GM21528 (cell line): ENCODE results near the gene C1orf115.
"Not testable (repeated sequence)": the region's sequence is repeated elsewhere in the genome, so short reads cannot be mapped to it uniquely, and the experiment has no call there.

ENCODE experiments used
- ATAC-seq: cut with Tn5 transposase; IDR thresholded peaks from one replicate; pipeline ENCODE4 v1.9.1; 2021; ENCODE audit warnings: mild to moderate bottlenecking, moderate library complexity; ENCODE audit not compliant: unreplicated experiment, low FRiP score

Gene C1orf115

GRCh38 chr1:220717800-220718640 is 27.9 kb downstream of the C1orf115 start:
- ATAC-seq: peak; percentile 90

DNA sequence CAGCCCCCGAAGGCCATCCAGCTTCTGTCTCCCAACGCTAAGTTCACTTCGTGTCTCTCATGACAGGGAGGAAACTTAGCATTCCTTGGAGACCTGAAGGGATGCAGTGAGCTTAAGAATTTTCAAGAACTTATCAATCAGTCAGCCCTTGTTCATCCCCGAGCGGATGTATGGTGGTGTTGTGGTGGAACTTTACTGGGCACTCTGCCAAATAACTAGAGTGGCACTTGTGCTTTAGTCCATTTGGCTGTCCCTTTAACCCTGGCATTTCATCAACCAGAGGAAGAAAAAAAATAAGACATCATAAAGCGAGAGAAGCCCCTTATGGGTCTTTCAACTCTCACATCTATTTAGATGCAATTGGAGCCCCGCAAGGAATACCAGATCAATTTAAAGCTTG is 31.1 kb downstream of the C1orf115 start:
- not testable (repeated sequence) for ATAC-seq

DNA sequence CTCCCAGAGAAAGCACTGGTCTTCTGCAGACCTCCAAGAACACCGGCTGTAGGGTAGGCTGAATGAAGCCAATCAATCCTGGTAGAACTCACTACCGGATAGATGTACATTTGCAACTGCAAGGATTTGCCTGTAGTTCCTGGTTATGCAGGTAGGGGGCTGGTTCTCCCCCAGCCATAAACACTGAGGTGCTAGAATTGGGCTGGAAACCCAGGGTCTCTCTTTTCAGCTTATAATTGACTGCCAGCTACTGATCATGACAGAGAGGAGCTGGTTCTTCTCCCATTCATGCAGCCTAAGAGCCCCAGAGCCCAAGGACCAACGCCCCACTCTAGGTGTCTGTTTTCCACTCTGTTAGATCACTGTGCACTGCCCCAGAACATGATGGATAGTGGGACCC is 36.5 kb downstream of the C1orf115 start:
- no peak for ATAC-seq

DNA sequence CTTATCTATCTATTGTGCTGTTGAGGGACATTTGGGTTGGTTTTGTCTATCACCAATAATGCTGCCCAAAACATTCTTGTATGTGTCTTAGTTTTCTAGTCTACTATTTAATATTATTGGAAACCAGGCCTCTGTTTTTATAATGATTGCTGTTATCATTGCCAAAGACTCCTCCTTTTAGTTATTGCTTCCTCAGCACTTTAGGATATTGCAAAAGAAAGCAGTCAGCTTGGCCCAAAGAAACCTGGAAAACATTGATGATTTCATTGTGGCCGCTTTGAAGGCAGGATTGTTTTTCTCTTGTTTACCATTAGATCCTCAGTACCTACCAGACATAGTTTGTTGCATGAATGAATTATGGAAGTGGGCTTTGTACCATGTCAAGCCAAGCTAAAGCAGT is 37.4 kb downstream of the C1orf115 start:
- no peak for ATAC-seq

DNA sequence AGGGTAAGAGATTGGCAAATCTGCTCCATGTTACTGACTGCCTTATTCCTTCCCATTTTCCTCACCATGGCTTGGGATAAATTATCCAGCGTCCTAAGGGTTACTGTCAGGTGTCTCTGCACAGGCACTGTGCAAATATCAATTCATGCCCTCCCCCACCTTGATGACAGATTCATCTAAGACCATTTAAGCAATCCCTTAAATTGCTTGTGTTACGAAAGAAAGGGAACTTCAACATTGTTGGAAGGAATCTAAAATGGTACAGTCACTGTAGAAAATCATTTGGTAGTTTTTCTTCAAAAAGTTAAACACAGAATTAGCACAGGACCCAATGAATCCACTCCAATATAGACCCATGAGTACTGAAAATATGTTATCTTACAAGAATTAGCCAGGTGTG is 40.3 kb downstream of the C1orf115 start:
- no peak for ATAC-seq

DNA sequence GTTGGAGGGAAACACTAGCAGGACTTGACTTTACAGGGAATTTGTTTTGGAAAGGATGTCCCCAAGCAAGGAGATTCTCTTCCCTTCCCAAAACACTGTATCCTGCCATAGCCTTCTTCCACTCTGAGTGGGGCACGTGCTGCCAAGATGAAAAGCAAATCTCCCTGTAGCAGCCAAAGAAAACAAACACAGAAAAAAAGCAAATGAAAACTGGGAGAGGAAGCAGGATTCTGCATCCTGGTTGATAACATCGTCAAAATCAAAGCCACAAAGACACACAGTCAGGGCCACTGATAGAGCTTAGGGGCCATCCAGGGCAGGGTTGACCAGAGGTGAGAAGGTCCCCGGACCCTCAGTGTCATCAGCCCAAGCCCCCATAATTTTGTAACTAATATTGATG is 42.0 kb downstream of the C1orf115 start:
- ATAC-seq: no peak

- ATAC-seq: peak; percentile 10
These were observed 42.5 kb downstream of the C1orf115 start for GRCh38 chr1:220732621-220733020.

GRCh38 chr1:220733086-220733601 is 43.0 kb downstream of the C1orf115 start:
- ATAC-seq: peak; percentile 91

- no peak for ATAC-seq
These were observed 44.6 kb downstream of the C1orf115 start for GRCh38 chr1:220734571-220735326.

DNA sequence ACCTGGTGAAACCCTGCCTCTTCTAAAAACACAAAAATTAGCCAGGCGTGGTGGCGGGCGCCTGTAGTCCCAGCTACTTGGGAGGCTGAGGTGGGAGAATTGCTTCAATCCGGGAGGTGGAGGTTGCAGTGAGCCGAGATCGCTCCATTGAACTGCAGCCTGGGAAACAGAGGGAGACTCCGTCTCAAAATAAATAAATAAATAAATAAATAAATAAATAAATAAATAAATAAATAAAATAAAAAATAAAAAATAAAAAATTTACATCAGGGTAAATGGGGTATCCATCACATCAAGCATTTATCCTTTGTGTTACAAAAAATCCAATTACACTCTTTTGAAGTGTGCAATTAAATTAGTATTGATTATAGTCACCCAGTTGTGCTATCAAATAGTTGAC is 46.1 kb downstream of the C1orf115 start:
- ATAC-seq: not testable (repeated sequence)

GRCh38 chr1:220741349-220741748 is 51.2 kb downstream of the C1orf115 start:
- no peak for ATAC-seq

DNA sequence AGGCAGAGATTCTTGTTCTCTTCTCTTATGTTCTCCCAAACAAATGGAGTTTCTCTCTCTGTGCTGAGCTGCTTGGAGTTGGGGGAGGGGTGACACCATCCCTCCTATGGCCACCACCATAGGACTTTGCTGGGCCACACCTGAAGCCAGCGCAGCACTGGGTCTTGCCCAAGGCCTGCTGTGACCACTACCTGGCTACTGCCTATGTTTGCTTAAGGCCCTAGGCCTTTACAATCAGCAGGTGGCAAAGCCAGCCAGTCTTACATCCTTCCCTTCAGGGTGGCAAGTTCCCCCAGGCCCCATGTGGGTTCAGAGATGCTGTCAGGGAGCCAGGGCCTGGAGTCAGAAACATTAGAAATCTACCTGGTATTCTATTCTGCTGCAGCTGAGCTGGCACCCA is 51.7 kb downstream of the C1orf115 start:
- no peak for ATAC-seq

GRCh38 chr1:220742520-220742919 is 52.4 kb downstream of the C1orf115 start:
- ATAC-seq: no peak

GRCh38 chr1:220746851-220747250 is 56.7 kb downstream of the C1orf115 start:
- no peak for ATAC-seq

- peak; percentile 8 for ATAC-seq
These were observed 57.4 kb downstream of the C1orf115 start for GRCh38 chr1:220747437-220748088.

DNA sequence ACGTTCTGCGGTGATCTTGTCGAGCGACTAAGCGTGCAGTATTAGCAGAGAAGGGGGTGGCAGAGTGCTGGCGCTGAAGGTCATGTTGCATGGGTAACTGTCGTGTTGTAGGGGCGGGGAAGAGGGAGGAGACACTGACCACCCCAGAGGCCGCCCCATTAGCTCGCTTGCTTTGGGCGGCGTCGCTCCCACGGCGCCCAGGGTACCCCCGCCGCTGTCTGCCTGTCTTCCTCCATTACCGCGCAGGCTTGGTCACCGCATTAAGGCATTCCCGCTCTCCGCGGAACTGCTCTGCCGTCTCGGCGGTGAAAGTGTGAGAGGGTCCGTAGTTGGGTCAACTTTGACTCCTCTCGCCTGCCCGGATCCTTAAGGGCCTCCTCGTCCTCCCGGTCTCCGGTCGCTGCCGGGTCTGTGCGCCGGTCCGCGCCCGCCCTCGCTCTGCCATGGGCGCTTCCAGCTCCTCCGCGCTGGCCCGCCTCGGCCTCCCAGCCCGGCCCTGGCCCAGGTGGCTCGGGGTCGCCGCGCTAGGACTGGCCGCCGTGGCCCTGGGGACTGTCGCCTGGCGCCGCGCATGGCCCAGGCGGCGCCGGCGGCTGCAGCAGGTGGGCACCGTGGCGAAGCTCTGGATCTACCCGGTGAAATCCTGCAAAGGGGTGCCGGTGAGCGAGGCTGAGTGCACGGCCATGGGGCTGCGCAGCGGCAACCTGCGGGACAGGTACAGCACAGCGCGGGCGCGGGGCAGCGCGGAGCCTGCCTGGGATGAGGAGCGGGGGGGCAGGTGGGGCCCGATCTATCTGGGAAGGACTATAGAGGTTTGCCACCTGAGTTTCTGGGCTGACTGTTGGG is 58.1 kb downstream of the C1orf115 start, which contains the start of gene MTARC2:
TSS of gene MTARC2 (plus strand) at position 234 of the 846 bp plus-strand sequence. CDS start at position 444, 210 bp downstream.
- ATAC-seq: peak; percentile 91
